ENCODE results near the gene NUMA1. TPM values are rescaled to one million over a fixed set of nuclear protein-coding genes. Genes with fewer than 3 reads are reported as not detected.

Gene NUMA1
- total and polyA plus RNA-seq, 3 experiments from 2014 or later = 73.5 to 110 (median 106) TPM

DNA sequence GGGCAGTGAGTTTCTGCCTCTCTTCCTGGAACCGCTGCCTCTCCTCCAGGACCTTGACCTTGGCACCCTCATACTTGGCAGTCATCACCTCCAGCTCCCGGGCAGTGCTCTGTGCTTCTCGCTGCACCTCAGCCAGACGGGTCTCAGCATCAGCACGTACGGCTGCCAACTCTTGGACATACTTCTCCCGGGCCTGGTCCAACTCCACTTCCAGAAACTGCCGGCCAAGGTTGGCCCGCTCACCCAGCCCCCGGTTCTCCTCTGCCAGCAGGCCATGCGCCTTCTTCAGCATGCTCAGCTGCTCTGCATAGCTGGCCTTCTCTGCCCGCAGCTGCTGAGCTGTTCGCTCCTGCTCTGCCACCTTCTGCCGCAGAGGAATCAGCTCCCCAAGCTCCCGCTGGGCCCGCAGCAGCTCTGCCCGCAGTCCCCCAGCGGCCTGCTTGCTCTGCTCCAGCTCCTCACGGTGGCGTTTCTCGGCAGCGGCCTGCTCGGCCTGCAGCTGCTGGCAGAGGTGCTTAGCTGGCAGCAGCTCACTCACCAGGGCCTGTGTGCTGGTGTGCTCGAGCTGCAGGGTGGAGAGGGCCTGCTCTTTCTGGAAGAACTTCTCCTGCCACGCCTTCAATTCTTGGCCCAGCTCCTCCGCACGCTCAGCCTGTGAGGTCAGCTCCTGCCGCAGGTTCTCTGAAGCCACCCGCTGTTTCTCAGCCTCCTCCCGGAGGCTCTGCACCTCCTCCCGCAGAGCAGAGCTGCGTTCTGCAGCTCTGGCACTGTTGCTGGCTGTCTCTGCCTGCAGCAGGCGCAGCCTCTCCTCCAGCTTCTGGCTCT is 67.2 kb downstream of the NUMA1 start:
- no peak overlapping the region for H3K27ac ChIP-seq (ENCODE audit: low read depth, low read length)
- H3K9me3 ChIP-seq (ENCODE audit: low read length) = no peaks in the 10 kb centered on the region
- no peaks in the 10 kb centered on the region for H3K9me3 Mint-ChIP-seq
- no peaks in the 10 kb centered on the region for H3K27me3 ChIP-seq (ENCODE audit: insufficient read depth, low read length, poor library complexity, severe bottlenecking)
- no peak overlapping the region for H3K4me3 ChIP-seq (ENCODE audit: low read length)
- DNase-seq = no peak
- H3K27ac Mint-ChIP-seq = peak overlapping the region in 4 of 8 donors; percentile 17 to 87 (median 46)
- no peaks in the 10 kb centered on the region for H3K4me1 ChIP-seq (ENCODE audit: insufficient read depth, low read length)
- ChIA-PET CTCF (interaction anchor here (1.0 to 4.8 kb wide), 4 partner anchors 8 to 35 kb away, joined by 3 to 23 read pairs (median 4); no protein-coding TSS in a partner anchor), POLR2A (interaction anchor here (0.5 to 1.3 kb wide), 2 partner anchors 15 to 82 kb away, joined by 3 to 4 read pairs; no protein-coding TSS in a partner anchor)
- peaks cover 0 to 1% of the 10 kb centered on the region in 2 donors for H3K27me3 Mint-ChIP-seq
- no peak overlapping the region for H3K4me3 Mint-ChIP-seq
- peaks cover 92% of the 10 kb centered on the region for H3K36me3 ChIP-seq (ENCODE audit: insufficient read depth, low read length)
- peaks cover 0 to 99% (median 27%) of the 10 kb centered on the region in 3 donors for H3K36me3 Mint-ChIP-seq
- peaks cover 0 to 1% (median 0%) of the 10 kb centered on the region in 3 donors for H3K4me1 Mint-ChIP-seq

DNA sequence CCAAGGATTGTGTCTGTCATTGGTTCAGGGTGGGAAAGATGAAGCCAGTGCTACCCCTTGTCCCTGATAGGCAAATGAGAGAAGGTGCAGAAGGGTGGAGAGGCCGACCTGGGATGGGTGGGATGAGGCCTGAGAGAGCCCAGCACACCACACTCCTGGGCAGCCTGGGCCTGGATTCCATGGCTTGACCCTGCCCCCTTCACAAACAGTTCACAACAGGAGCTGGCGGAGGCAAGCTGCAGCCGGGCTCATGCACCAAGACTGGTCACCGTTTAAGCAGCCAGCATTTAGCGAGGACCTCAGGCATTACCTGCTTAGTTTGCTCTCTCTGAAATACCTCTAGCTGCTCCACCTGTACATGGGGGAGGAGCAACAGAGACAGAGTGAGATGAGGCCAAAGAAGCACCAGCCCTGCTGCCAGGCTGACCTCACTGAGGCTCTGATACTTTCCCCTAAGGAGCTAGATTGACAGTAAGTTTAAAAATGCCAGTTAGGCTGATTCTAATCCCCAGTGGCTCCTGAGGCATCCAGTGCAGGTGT is 68.2 kb downstream of the NUMA1 start:
- peaks cover 92% of the 10 kb centered on the region for H3K36me3 ChIP-seq (ENCODE audit: insufficient read depth, low read length)
- Mint-ChIP-seq H3K4me1 (peaks cover 0 to 1% (median 0%) of the 10 kb centered on the region in 3 donors), H3K36me3 (peaks cover 4 to 99% (median 31%) of the 10 kb centered on the region in 3 donors), H3K27ac (peak overlapping the region in 6 of 8 donors; percentile 23 to 89 (median 52)), H3K9me3 (no peaks in the 10 kb centered on the region), H3K4me3 (no peak overlapping the region), H3K27me3 (peaks cover 0 to 3% of the 10 kb centered on the region in 2 donors)
- H3K9me3 ChIP-seq (ENCODE audit: low read length) = no peaks in the 10 kb centered on the region
- no peak overlapping the region for H3K27ac ChIP-seq (ENCODE audit: low read depth, low read length)
- H3K27me3 ChIP-seq (ENCODE audit: insufficient read depth, low read length, poor library complexity, severe bottlenecking) = no peaks in the 10 kb centered on the region
- no peaks in the 10 kb centered on the region for H3K4me1 ChIP-seq (ENCODE audit: insufficient read depth, low read length)
- CTCF ChIA-PET = interaction anchor here (1.0 to 1.6 kb wide), 5 partner anchors 9 to 79 kb away, joined by 3 to 5 read pairs (median 4); no protein-coding TSS in a partner anchor
- H3K4me3 ChIP-seq (ENCODE audit: low read length) = no peak overlapping the region
- POLR2A ChIA-PET = interaction anchor here (0.5 to 1.3 kb wide), 2 partner anchors 14 to 83 kb away, joined by 3 to 4 read pairs; no protein-coding TSS in a partner anchor
- DNase-seq = no peak

DNA sequence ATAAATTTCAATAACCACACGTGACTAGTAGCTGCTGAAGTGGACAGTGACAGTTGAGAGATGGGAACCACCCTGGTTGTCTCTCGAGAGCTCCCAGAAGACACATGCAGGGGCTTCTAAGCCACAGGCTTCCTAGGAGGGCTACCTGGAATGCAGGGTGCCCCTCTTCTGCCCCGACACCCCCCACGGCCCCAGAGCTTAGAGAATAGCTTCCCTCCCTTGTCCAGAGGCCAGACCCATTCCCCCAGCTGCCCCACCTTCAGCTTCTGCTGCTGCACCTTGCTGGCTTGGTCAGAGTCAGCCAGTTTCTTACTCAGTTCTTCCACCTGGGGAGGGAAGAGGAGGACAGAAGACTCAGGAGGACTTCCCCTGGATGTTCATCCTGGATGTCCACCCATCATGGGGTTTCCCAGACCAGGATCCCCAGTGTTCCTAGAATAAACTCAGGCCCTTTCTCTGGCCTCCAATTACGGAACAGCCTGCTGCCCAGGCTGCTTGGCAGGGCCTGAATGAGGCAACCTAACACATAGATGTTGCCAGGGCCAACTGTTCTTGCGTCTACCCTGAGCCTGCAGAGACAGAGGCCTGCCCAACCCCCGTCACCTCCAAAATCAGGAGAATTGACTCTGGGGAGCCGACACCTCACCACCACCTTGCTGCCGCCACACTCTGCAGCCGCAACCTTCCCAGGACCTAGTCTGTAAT is 69.7 kb downstream of the NUMA1 start:
- H3K4me1 ChIP-seq (ENCODE audit: insufficient read depth, low read length) = no peaks in the 10 kb centered on the region
- peaks cover 4 to 99% (median 30%) of the 10 kb centered on the region in 3 donors for H3K36me3 Mint-ChIP-seq
- no peaks in the 10 kb centered on the region for H3K9me3 Mint-ChIP-seq
- H3K9me3 ChIP-seq (ENCODE audit: low read length) = no peaks in the 10 kb centered on the region
- H3K27me3 ChIP-seq (ENCODE audit: insufficient read depth, low read length, poor library complexity, severe bottlenecking) = no peaks in the 10 kb centered on the region
- H3K4me1 Mint-ChIP-seq = peaks cover 0 to 1% (median 0%) of the 10 kb centered on the region in 3 donors
- CTCF ChIA-PET = interaction anchor here (1.1 to 1.2 kb wide), 2 partner anchors 15 to 19 kb away, joined by 5 to 7 read pairs; no protein-coding TSS in a partner anchor
- POLR2A ChIA-PET = no interaction called here
- H3K36me3 ChIP-seq (ENCODE audit: insufficient read depth, low read length) = peaks cover 91% of the 10 kb centered on the region
- H3K4me3 Mint-ChIP-seq = no peak overlapping the region
- H3K27ac Mint-ChIP-seq = peak overlapping the region in 5 of 8 donors; percentile 6 to 37 (median 29)
- no peak for DNase-seq
- no peak overlapping the region for H3K4me3 ChIP-seq (ENCODE audit: low read length)
- H3K27me3 Mint-ChIP-seq = peaks cover 0 to 3% of the 10 kb centered on the region in 2 donors
- H3K27ac ChIP-seq (ENCODE audit: low read depth, low read length) = no peak overlapping the region

DNA sequence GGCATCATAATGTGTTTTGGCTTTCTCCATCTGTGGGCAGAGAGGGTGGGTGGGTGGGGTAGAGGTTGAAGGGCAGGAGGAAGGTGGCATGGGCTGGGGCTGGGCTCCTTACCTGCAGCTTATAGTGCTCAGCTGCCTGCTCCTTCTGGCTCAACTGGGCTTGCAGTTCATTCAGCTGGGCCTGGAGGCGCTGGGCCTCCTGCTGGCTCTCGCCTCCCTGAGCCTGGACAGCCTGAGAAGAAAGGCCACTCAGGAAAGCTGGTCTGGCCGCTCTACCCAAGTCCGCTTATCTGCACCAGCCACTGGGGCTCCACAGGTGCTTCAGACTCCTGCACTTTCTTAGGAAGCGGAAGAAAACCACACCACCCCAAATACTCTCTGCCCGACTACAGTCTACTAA is 71.2 kb downstream of the NUMA1 start:
- Histone ChIP-seq H3K27ac (ENCODE audit: low read depth, low read length) (no peak overlapping the region), H3K36me3 (ENCODE audit: insufficient read depth, low read length) (peaks cover 87% of the 10 kb centered on the region), H3K4me1 (ENCODE audit: insufficient read depth, low read length) (no peaks in the 10 kb centered on the region), H3K27me3 (ENCODE audit: insufficient read depth, low read length, poor library complexity, severe bottlenecking) (no peaks in the 10 kb centered on the region), H3K4me3 (ENCODE audit: low read length) (no peak overlapping the region), H3K9me3 (ENCODE audit: low read length) (no peaks in the 10 kb centered on the region)
- Mint-ChIP-seq H3K27ac (peak overlapping the region in 5 of 8 donors; percentile 36 to 75 (median 64)), H3K36me3 (peaks cover 4 to 99% (median 25%) of the 10 kb centered on the region in 3 donors), H3K9me3 (no peaks in the 10 kb centered on the region), H3K4me1 (peaks cover 0 to 1% (median 0%) of the 10 kb centered on the region in 3 donors), H3K4me3 (no peak overlapping the region), H3K27me3 (peaks cover 0 to 3% of the 10 kb centered on the region in 2 donors)
- POLR2A ChIA-PET = no interaction called here
- no peak for DNase-seq
- CTCF ChIA-PET = interaction anchor here (1.3 to 2.3 kb wide), 2 partner anchors 16 to 135 kb away, joined by 3 to 5 read pairs; no protein-coding TSS in a partner anchor

DNA sequence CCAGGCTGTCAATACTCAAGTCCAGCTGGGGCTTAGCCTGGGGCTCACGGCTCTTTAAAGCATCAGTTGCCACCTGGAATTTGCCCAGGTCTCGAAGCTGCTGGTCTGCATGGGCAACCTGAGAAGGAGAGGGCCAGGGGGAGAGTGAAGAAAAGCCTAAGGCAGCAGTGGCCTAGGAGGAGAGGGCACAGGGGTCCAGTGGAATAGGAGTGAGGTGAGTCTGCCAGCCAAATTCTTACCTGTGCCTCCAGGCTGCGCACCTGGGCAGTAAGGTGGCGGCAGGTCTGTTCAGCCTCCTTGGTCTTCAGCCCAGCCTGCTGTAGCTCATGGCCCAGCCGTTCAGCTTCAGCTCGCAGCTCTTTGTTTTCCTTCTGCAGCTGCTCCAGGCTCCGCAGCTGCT is 71.6 kb downstream of the NUMA1 start:
- H3K9me3 ChIP-seq (ENCODE audit: low read length) = no peaks in the 10 kb centered on the region

DNA sequence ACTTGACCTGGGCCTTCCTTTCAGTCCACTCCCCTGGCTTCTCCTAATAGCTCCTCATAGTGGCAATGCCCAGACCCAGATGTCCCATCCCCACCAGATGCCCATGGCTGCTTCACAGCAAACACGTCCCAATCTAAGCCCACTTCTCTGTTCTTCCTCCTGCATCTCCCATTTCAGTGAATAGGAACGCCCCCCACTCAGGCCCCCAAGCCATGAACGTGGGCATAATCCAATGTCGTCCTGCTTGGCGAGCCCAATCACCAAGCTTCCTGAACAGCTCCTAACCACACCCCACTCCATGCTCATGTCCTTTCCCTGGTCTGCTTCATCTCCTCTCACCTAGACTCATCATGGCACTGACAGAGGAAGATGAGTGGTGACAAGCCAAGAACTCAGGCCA is 72.8 kb downstream of the NUMA1 start:
- DNase-seq = no peak
- H3K9me3 Mint-ChIP-seq = no peaks in the 10 kb centered on the region
- H3K4me1 ChIP-seq (ENCODE audit: insufficient read depth, low read length) = no peaks in the 10 kb centered on the region
- H3K4me1 Mint-ChIP-seq = peaks cover 0 to 1% (median 0%) of the 10 kb centered on the region in 3 donors
- H3K36me3 Mint-ChIP-seq = peaks cover 4 to 99% (median 22%) of the 10 kb centered on the region in 3 donors
- peak overlapping the region in 5 of 8 donors; percentile 7 to 88 (median 83) for H3K27ac Mint-ChIP-seq
- H3K4me3 ChIP-seq (ENCODE audit: low read length) = no peak overlapping the region
- no peak overlapping the region for H3K27ac ChIP-seq (ENCODE audit: low read depth, low read length)
- peaks cover 0 to 3% of the 10 kb centered on the region in 2 donors for H3K27me3 Mint-ChIP-seq
- CTCF ChIA-PET = interaction anchor here (0.8 to 2.3 kb wide), 3 partner anchors 10 to 136 kb away, joined by 3 to 5 read pairs (median 3); partner anchors contain the start of gene IL18BP
- no peaks in the 10 kb centered on the region for H3K9me3 ChIP-seq (ENCODE audit: low read length)
- H3K4me3 Mint-ChIP-seq = no peak overlapping the region
- POLR2A ChIA-PET = no interaction called here
- peaks cover 82% of the 10 kb centered on the region for H3K36me3 ChIP-seq (ENCODE audit: insufficient read depth, low read length)
- H3K27me3 ChIP-seq (ENCODE audit: insufficient read depth, low read length, poor library complexity, severe bottlenecking) = no peaks in the 10 kb centered on the region

More for the DNA sequence above, 71.6 kb downstream of the NUMA1 start:
- H3K4me3 Mint-ChIP-seq = no peak overlapping the region
- Histone ChIP-seq H3K4me1 (ENCODE audit: insufficient read depth, low read length) (no peaks in the 10 kb centered on the region), H3K27ac (ENCODE audit: low read depth, low read length) (no peak overlapping the region), H3K4me3 (ENCODE audit: low read length) (no peak overlapping the region), H3K27me3 (ENCODE audit: insufficient read depth, low read length, poor library complexity, severe bottlenecking) (no peaks in the 10 kb centered on the region), H3K36me3 (ENCODE audit: insufficient read depth, low read length) (peaks cover 85% of the 10 kb centered on the region)
- ChIA-PET POLR2A (no interaction called here), CTCF (interaction anchor here (1.3 to 2.3 kb wide), 2 partner anchors 16 to 135 kb away, joined by 3 to 5 read pairs; no protein-coding TSS in a partner anchor)
- no peak for DNase-seq
- H3K27me3 Mint-ChIP-seq = peaks cover 0 to 3% of the 10 kb centered on the region in 2 donors
- H3K9me3 Mint-ChIP-seq = no peaks in the 10 kb centered on the region
- peak overlapping the region in 3 of 8 donors; percentile 29 to 92 (median 63) for H3K27ac Mint-ChIP-seq
- peaks cover 4 to 99% (median 20%) of the 10 kb centered on the region in 3 donors for H3K36me3 Mint-ChIP-seq
- peaks cover 0 to 1% (median 0%) of the 10 kb centered on the region in 3 donors for H3K4me1 Mint-ChIP-seq

DNA sequence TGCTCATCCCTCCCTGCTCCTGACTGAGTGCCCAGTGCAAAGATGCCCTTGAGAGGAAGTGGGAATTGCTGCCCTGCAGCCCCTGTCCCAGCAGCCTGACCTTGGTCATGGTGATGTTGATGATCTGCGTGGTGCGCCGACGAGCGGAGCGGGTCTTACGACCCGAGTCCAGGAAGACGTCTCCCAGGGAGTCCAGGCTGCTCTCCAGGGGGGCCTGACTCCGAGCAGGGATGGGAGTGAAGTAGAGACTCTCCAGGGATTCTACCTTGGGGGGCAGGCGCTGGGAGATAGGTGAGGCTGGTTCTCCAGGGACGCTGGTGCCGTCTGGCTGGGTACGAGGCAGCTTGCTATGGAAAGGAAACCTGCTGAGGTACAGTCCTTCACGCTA is 73.3 kb downstream of the NUMA1 start:
- H3K36me3 Mint-ChIP-seq = peaks cover 4 to 99% (median 26%) of the 10 kb centered on the region in 3 donors
- H3K4me1 Mint-ChIP-seq = peaks cover 1 to 5% (median 2%) of the 10 kb centered on the region in 3 donors
- POLR2A ChIA-PET = no interaction called here
- CTCF ChIA-PET = no interaction called here
- DNase-seq = no peak
- peaks cover 0 to 3% of the 10 kb centered on the region in 2 donors for H3K27me3 Mint-ChIP-seq
- H3K9me3 ChIP-seq (ENCODE audit: low read length) = no peaks in the 10 kb centered on the region
- no peak overlapping the region for H3K27ac ChIP-seq (ENCODE audit: low read depth, low read length)
- H3K4me1 ChIP-seq (ENCODE audit: insufficient read depth, low read length) = no peaks in the 10 kb centered on the region
- H3K4me3 ChIP-seq (ENCODE audit: low read length) = no peak overlapping the region
- peaks cover 82% of the 10 kb centered on the region for H3K36me3 ChIP-seq (ENCODE audit: insufficient read depth, low read length)
- H3K27me3 ChIP-seq (ENCODE audit: insufficient read depth, low read length, poor library complexity, severe bottlenecking) = no peaks in the 10 kb centered on the region
- no peak overlapping the region for H3K4me3 Mint-ChIP-seq
- H3K27ac Mint-ChIP-seq = peak overlapping the region in 4 of 8 donors; percentile 12 to 88 (median 60)
- H3K9me3 Mint-ChIP-seq = no peaks in the 10 kb centered on the region

Data from CD8-positive, alpha-beta memory T cell (primary cell).